ENCODE results near the gene LAMA5.

Gene LAMA5

DNA sequence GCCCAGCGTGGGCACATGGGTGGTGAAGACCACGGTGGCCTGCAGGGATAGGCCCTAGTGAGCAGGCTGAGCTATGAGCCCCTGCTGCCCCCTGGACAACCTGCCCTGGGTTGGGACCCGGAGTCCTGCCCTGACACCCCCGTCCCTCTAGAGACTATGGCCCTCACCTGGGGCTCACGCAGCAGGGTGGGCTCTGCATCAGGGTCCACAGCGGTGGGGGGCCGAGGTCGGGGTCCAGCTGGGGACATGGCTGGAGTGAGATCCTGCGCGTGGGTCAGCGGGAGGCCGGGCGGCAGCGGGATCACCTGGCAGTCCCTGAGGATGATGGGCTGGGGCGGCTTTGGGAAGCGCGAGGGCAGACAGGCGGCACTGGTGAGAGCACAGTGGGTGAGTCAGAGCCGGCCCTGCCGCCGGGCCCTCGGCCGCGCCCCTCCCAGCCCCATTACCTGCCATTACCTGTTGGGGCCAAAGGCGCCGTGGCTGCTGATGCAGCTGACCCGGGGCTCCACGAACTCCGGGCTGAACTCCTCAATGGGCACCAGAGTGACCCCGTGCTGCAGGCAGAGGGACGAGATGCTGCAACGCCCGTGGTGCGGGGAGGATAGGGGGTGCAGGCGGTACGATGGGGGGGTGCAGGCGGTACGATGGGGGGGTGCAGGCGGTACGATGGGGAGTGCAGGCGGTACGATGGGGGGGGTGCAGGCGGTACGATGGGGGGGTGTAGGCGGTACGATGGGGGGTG is 36.4 kb downstream of the LAMA5 start:
- no peak for DNase-seq (ENCODE audit: extremely low read depth in 1 of 2, low read depth in 1 of 2)

DNA sequence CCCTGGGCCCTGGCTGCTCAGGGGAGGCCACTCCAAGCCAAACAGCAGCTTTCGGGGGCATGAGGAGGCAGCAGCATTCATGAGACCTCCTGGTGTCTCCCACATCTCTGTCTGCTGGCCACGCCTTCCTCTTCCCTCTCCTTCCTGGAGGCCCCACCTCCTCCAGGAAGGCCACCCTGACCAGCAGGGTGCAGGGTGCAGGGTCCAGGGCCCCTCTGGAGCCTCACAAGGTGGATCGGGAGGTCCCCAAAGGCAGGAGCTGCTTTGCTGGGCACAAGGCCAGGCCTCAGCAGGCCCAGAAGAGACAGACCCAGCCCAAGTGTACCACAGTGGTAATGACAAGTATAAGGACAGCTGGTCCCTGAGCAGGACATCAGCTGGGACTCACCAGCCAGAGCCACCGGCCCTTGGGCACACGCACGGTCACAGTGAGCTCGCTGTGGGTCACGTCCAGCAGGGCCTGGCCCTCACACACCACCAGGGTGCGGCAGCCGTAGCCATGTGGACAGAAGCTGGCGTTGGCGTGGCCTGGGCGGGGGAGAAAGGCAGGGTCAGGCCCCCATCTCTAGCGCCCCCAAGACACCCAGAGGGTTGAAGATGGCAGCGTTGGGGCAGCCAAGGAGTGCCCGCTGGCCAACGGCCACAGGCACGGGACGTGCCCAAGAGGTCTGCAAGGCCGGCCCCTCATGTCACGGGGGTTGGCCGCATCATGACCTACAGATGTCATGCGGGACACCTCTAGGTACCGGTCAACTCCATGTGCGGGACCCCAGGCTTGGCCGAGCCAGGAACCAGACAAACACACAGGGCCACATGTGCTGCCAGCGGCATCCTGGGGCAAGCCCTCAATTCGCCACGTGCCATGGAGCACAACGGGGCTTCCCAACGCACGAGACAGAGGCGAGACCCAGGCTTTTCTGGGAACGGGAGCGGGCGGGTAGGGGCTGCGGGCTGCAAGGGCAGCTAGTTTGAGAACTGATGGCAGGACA is 37.4 kb downstream of the LAMA5 start:
- DNase-seq (ENCODE audit: extremely low read depth in 1 of 2, low read depth in 1 of 2): no peak

DNA sequence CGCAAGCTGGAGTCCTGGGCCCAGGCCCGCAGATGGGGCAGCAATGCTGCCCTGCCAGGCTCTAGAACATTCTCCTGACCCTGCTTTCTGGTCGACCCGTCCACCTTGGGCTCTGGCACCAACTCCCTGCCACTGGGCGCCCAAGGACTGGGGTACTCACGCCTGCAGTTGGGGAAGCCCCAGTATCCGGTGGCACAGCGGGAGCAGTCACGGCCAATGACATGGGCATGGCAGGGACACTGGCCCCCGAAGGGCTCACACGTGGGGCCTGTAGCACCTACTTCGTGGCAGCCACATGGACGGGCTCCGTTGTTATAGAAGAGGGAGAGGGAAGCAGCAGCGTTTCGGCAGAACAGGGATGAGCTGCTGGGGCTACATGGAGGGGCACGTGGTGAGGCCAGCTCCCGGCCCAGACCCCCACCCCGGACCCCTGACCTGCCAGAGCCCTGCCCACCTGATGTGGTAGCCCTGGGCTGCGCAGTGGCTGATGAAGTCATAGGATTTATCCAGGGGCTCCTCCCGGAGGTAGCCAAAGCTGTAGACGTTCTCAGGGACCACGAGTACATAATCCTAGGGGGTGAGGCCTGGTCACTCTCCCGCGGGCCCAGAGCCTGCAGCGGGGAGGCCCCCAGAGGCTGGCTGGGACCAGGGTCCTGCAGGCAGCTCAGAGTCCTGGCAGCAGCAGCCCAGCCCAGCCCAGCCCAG is 38.3 kb downstream of the LAMA5 start:
- DNase-seq (ENCODE audit: extremely low read depth in 1 of 2, low read depth in 1 of 2): no peak

DNA sequence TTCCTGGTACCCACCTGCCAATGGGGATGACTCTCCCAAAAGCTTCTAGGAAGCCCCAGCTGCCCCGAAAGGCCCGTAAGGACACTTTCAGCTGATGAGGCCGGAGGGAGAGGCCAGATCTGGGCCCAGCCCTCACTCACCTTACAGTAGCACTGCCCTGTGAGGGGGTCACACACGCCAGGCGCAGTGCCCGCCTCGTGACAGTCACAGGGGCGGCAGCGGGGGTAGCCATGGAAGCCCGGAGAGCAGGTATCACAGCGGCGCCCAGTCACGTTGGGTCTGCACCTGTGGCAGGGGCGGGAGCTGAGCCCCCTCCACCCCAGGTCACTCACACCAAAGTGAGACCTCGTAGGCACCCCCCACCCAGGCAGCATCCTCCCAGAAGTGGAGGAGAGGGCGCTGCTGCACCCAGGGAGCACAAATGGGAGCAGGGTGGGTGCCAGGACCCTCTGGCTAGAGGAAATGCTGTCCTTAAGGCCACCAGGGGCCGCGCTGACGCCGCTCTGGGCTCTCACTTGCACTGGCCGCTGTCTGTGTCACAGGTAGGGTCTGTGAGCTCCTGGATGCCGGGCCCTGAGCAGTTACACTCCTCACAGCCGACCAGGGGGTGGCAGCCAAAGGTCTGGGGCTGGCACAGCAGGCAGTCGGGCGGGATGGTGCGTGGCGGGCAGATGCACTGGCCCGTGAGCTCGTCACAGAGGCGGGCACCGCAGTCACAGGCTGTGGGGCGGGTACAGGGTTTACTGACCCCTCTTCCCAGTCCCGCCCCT is 39.2 kb downstream of the LAMA5 start:
- DNase-seq (ENCODE audit: extremely low read depth in 1 of 2, low read depth in 1 of 2): no peak

DNA sequence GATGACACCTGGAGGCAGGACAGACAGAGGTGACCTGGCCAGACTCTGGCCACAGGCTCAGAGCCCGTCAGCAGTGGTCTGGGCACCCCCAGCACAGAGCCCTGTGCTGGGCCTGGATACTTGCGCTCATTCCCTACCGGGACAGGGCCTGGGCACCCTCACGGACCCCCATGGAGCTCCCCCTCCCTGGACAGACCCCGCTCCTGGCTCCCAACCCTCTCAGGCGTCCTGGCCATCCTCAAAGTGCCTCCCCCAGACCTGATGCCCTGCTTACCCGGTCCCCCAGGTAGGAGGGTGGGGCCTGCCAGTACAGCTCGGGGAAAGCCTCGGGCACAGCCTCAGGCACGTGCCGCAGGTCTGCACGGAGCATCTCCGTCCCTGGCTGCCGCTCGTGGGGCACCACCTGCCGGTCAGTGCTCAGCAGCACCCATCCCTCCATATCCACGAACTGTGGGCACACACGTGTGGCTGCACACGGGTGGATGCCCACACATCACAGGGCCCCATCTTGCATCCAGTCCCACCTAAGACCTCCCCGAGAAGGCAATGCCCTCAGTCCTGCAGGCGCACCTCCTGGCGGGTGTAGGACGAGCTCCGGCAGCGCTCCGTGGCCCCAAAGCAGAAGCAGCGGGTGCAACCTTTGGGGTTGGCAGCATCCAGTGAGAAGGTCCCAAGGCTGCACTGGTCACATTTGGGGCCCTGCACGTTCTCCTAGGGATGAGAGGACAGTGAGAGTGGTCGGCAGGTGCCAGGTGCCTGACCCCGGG is 40.0 kb downstream of the LAMA5 start:
- no peak for DNase-seq (ENCODE audit: extremely low read depth in 1 of 2, low read depth in 1 of 2)

DNA sequence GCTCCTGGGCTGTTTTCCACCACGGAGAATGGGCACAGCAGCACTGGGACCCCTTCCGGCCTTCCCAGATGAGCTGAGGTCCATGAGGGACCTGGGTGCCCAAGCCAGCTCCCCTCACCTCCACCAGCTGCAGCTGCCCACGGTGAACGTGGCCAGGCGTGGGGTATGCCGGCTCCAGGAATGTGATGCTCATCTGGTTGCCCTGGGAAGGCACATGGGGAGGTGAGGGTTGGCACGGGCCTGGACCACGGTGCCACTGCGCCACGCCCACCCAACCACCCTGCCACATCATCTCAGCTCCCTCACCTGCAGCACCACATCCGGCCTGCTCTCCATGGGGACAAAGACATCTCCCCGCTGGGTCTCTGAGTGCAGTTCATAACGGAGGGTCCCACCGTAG is 40.6 kb downstream of the LAMA5 start:
- no peak for DNase-seq (ENCODE audit: extremely low read depth in 1 of 2, low read depth in 1 of 2)

DNA sequence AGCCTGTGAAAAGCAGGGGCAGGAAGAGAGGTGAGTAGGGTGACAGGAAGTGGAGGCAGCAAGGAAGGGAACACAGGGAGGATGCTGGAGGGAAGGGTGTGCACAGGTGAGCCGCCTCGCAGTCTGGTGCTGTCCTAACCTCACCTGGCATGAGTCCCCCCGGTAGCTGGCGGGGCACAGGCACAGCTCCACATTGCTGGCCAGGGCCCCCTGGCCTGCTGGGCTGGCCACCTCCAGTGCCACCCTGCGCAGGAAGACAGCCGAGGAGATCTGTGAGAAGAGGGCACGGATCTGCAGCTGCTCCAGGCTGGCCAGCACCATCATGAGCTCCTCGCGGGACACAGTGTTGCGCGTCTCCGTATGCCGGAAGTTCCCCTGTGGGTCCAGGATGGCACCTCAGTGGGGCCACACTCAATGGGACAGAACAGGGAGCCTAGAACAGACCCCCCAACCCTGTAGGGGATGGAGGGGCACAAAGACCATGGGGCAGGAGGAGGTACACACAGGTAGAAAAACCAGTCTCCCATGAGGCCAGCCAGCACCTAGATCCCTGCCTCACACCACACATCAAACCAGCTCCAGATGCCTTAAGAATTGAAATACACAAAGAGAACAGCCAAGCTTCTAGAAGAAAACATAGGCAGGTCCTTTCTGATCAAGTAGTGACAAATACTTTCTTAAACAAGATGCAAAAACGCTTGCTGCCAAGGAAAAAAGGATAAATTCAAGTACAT is 41.8 kb downstream of the LAMA5 start:
- DNase-seq (ENCODE audit: extremely low read depth in 1 of 2, low read depth in 1 of 2): no peak

DNA sequence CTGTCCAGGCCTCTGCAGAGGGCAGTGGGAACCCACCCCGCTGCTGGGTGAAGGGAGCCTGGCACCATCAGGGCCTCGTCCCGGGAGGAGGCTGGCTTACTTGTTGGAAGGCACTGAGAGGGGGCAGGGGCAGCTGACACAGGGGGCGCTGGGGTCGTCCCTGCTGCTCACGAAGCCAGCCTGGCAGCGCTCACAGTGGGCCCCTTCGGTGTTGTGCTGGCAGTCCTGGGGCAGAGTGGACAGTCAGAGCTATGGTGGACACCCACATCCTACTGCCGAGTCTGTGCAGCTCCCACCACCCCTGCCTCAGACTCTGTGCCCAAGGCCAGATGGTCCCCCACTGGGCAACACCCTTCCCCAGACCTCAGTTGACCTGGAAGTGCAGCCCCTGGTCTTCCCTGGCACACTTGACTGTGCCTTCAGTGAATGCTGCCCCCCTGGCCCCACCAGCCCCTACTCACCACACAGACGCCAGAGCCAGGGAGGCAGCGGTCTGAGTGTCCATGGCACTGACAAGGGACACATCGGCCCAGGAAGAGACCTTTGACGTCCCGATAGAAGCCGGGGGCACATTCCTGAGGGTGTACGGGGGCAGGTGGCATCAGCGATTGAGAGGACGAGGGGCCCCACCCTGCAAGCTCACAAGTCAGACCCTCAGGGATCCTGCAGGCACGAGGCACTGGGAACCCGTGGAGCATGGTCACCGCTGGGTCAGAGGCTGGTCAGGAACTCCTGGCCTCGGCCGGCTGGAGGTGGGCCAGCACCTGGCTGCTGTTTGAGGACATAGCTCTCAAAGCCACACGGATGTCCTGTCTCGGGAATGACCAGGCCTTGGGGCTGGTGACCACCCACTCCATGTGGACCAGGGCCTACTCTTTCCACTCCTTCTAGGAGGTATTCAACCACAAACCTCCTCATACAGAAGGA is 42.9 kb downstream of the LAMA5 start:
- DNase-seq (ENCODE audit: extremely low read depth in 1 of 2, low read depth in 1 of 2): no peak

DNA sequence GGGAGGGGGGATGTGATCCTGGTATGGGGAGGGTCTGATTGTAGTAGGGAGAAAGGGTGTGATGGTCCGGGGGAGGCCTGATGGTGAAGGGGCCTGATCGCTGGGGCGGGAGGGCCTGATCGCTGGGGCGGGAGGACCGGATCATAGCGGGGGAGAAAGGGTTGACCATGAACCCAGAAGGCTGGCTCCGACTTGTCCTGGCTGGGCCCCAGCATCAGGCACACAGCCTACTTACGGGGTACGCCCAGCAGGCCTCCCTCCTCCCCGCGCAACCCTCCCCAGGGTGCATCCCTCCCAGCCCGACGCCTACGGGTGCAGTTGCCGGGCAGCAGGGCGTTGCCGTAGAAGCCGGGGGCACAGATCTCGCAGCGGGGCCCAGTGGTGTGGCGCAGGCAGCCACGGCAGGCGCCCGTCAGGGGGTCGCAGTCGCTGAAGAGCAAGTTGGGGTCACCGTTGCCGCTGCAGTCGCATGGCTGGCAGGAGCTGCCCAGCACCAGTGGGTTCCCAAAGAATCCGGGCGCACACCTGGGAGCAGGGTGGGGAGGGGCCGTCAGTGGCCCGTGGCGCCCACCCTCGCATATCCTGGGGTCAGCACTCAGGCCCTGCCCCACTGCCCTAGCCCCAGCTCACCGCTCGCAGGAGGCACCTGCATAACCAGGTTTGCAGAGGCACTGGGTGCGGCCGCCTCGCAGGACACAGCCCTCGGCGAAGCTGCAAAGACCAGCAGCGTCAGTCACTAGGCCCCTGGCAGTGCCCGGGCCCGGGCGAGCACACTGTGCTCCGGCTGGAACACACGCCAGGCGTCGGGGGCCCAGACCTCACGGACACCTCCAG is 43.7 kb downstream of the LAMA5 start:
- no peak for DNase-seq (ENCODE audit: extremely low read depth in 1 of 2, low read depth in 1 of 2)

DNA sequence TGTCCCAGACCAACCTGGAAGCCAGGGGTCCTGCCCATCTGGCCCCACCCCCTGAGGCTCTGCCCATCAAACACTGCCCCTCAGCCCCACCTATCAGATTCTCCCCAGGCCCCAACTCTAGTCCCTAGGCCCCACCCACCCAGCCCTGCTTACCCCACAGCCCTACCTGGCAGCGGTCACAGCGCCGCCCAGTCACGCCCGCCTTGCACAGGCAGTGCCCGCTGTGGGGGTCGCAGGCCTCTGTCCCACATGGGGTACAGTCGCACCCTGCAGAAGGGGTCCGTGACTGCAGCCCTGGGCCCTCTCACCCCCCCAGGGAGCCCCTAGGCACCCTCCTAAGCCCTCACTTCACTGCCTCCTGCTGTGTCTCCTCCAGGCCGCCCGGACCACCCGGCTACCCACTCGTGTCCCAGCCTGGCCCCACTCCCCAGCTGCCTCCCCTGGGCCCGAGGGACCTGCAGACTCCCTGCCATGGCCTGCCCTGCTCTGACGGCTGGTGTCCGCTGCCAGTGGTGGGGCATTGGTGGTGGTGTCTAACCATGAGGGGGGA is 44.5 kb downstream of the LAMA5 start:
- no peak for DNase-seq (ENCODE audit: extremely low read depth in 1 of 2, low read depth in 1 of 2)

DNA sequence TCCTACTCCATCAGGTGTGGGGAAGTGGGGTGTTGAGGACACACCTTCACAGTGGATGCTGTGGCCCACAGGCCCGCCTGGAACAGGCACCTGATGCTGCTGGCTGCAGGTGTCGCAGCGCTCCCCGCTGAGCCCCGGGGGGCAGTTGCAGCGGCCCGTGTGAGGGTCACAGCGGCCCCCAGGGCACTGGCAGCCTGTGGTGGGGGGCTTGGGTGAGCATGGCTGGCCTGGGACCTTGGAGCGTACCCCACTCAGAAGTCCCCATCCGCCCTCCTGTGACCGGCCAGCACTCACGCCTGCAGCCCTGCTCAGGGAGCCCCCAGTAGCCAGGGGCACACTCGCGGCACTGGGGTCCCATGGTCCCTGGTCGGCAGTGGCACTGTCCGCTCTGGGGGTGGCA is 45.1 kb downstream of the LAMA5 start:
- DNase-seq (ENCODE audit: extremely low read depth in 1 of 2, low read depth in 1 of 2): no peak

DNA sequence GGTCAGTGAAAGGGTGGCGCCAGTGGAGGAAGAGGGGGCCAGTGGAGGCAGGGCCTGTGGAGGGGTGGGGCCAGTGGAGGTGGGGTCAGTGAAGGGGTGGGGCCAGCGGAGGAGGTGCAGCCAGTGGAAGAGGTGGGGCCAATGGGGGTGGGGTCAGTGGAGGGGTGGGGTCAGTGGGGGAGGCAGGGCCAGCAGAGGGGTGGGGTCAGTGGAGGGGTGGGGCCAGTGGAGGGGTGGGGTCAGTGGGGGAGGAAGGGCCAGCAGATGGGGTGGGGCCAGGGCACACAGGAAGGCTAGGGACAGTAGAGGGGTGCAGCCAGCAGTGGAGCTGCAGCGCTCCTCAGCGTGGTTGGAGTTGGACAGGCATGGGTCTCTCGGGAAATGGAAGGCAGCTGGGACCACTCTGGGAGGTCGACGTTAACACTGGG is 45.6 kb downstream of the LAMA5 start:
- DNase-seq (ENCODE audit: extremely low read depth in 1 of 2, low read depth in 1 of 2): no peak

DNA sequence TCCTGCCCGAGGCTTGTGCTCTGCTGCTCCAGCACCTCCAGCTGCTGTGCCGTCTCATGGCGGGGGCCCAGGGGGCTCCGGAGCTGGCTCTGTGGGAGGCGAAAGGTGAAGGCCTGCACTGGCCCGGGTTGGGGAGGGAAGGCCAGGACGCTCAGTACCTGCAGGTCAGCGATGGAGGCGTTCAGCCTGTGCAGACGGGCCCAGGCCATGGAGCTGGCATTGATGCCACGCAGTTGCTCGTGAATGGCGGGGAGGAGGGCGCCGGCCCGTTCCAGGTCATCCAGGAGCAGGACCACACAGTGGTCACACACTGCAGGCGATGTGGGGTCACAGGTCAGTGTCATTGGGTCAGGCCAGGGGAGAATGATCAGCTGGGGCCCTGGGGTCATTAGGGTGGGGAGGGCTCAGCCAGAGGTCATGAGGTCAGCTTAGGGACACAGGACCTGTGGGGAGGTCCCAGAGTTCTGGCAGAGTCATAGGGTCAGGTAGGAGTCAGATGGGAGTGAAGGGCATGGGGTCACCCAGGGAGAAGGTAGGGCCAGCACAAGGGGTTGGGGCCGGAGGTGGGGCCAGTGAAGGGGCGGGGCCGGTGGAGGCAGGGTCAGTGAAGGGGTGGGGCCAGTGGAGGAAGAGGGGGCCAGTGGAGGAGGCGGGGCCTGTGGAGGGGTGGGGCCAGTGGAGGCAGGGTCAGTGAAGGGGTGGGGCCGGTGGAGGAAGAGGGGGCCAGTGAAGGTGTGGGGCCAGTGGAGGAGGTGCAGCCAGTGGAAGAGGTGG is 46.3 kb downstream of the LAMA5 start:
- DNase-seq (ENCODE audit: extremely low read depth in 1 of 2, low read depth in 1 of 2): no peak

DNA sequence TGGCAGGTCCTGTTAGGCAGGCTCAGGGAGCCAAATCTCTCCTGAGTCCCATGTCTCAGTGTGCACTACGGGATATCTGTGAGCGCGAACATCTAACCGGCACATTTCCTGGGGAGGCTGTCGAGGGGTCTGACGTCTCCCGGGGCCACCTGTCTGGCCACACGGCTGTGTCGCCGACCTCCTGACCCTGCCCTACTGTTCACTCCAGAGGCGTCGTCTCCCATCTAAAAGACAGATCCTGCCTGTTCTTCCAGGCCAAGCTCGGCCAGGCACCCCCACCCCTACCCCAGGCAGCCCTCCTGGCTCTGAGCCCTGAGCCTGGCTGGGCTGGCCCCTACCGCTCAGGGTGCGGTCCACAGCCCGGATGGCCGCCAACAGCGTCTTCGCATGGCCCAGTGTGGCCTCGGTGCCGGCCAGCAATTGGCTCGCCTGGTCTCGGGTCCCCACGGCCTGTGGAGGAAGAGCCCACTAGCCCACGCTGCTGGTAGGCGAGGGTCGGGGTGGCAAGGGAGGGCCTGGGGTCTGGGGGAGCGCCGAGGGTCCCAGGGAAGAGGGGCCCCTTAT is 47.7 kb downstream of the LAMA5 start:
- no peak for DNase-seq (ENCODE audit: extremely low read depth in 1 of 2, low read depth in 1 of 2)

DNA sequence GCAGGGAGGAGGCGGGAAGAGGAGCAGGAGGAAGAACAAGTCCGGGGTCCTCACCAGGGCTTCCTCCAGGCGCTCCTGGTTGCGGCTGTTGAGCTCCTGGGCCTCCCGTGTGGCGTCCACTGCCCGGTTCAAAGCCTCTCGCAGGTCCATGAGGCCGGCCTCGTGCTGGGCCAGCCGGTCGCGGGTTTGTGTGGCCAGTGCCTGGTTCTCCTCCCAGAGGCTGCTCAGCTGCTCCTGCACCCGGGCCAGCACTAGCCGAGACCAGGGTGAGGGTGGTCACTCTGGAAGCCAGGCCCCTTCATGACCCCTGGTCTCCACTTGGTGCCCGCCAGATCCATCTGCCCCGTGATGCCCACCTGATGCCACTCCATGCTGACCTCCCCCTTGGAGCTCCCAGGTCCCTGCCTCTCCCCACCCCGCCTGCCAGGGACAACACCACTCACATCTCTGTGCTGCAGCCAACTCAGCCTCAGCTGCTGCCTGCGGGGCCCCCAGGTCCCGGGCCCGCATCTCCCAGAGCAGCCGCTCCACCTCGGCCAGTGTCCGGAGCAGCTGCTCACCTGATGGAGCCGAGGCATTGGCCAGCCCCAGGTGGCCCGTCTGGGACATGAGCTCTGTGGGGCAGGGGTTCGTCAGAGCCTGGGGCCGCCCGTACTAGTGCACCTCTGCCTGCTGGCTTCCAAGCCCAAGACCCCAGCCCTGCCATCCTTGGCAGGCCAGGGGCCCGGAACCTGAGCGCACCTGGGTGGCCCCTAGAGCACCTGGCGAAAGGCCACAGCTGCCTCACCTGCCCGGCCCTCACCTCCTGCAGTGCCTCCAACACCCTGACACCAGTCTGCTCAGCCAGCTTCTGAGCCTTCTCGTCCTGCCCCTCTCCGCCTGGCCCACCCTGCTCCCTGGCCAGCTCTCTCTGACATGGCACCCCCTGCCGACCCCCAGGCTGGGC is 48.4 kb downstream of the LAMA5 start:
- no peak for DNase-seq (ENCODE audit: extremely low read depth in 1 of 2, low read depth in 1 of 2)
